CD4-positive, alpha-beta T cell (primary cell): ENCODE results near the gene ARHGEF39. TPM values are rescaled to one million over a fixed set of nuclear protein-coding genes. Genes with fewer than 3 reads are reported as not detected.

Source experiments
- ATAC-seq: fragments of 200-7000 bp; cut with Tn5 transposase; one replicate; pipeline ENCODE4 v1.10.0; 2022; ENCODE audit warnings: mild to moderate bottlenecking; ENCODE audit not compliant: poor library complexity
- CTCF ChIA-PET: fragments of 350-600 bp; sonication (Branson Sonifier 250); formaldehyde crosslinking; loops from one replicate; lab custom pipeline; 2021; ENCODE audit warnings: antibody characterized with exemption, inconsistent platforms; lab: Charles Lee
- POLR2A ChIA-PET: fragments of 350-600 bp; sonication (Branson Sonifier 250); formaldehyde crosslinking; loops from one replicate; lab custom pipeline; 2021; ENCODE audit warnings: antibody characterized with exemption, inconsistent platforms; lab: Charles Lee
- DNase-seq, 14 experiments: peaks; one replicate each; pipeline ENCODE4 v3.0.0-alpha.2; 2013 to 2020; ENCODE audit warnings: mixed read lengths in 2 of 14
- H3K27ac ChIP-seq, 2 donors: one replicate each; pipeline versions ENCODE4 v1.5.1 to v1.7.0; 2013; ENCODE audit warnings: low read length in 2 of 2, low read depth in 1 of 2, mild to moderate bottlenecking in 1 of 2
- H3K27me3 ChIP-seq, 2 experiments: 1 replicate in 1 of 2; 2 replicates in 1 of 2; pipeline versions ENCODE4 v1.6.1 to v1.7.0; 2013; ENCODE audit warnings: low read length in 2 of 2, control low read depth in 1 of 2, mild to moderate bottlenecking in 1 of 2, moderate library complexity in 1 of 2; ENCODE audit not compliant: insufficient read depth in 2 of 2, control insufficient read depth in 1 of 2
- H3K36me3 ChIP-seq: one replicate; pipeline ENCODE4 v1.6.1; 2013; ENCODE audit warnings: low read length, control low read depth; ENCODE audit not compliant: insufficient read depth
- H3K4me1 ChIP-seq: one replicate; pipeline ENCODE4 v1.6.1; 2013; ENCODE audit warnings: low read length, control low read depth; ENCODE audit not compliant: insufficient read depth
- H3K4me3 ChIP-seq: one replicate; pipeline ENCODE4 v1.5.1; 2013; ENCODE audit warnings: mild to moderate bottlenecking, low read length, moderate library complexity
- H3K9me3 ChIP-seq, 2 experiments: 1 replicate in 1 of 2; 2 replicates in 1 of 2; pipeline versions ENCODE4 v1.6.1 to v1.7.0; 2013; ENCODE audit warnings: low read length in 2 of 2, mild to moderate bottlenecking in 2 of 2, control low read depth in 1 of 2, moderate library complexity in 1 of 2; ENCODE audit not compliant: control insufficient read depth in 1 of 2, insufficient read depth in 1 of 2
- H3K27ac Mint-ChIP-seq: one replicate; pipeline ENCODE4 v1.8.0; 2020; ENCODE audit warnings: mixed read lengths
- H3K27me3 Mint-ChIP-seq: one replicate; pipeline ENCODE4 v1.8.0; 2021; ENCODE audit warnings: mixed read lengths
- H3K36me3 Mint-ChIP-seq: one replicate; pipeline ENCODE4 v1.8.0; 2021; ENCODE audit warnings: low read depth, mixed read lengths
- H3K4me1 Mint-ChIP-seq: one replicate; pipeline ENCODE4 v1.8.0; 2021; ENCODE audit warnings: low read depth, mixed read lengths
- H3K4me3 Mint-ChIP-seq: one replicate; pipeline ENCODE4 v1.8.0; 2020; ENCODE audit warnings: mild to moderate bottlenecking, mixed read lengths
- H3K9me3 Mint-ChIP-seq: one replicate; pipeline ENCODE4 v1.8.0; 2020; ENCODE audit warnings: mixed read lengths
- CTCF ChIP-seq: fragments of 200-600 bp; IDR thresholded peaks from one replicate; pipeline ENCODE4 v1.8.0; 2022; ENCODE audit warnings: antibody characterized with exemption, mild to moderate bottlenecking
- intact Hi-C, 2 experiments: fragments of 100-400 bp; cut with DNase I in 1 of 2; cut with micrococcal nuclease in 1 of 2; formaldehyde crosslinking; loops; one replicate each; pipeline versions ENCODE4 v1.15.1 to v1.9.0; 2023 to 2025; cut with DNase I, micrococcal nuclease
- total RNA-seq, 174 experiments: library from RNA in 2 of 174; stranded (reverse) in 2 of 174; gene quantifications; one replicate each; pipeline ENCODE4 v1.2.3 and lab custom pipeline; 2021 to 2026

ARHGEF39 gene
- total RNA-seq, 2 experiments from 2014 or later = 0.08 to 0.17 TPM

GRCh38 chr9:35686222-35687203 lies 21.5 kb upstream of the ARHGEF39 start:
- Histone ChIP-seq H3K4me3 (no peak overlapping the region), H3K27ac (no peak overlapping the region), H3K27me3 (no peaks in the 10 kb centered on the region), H3K4me1 (peaks cover 23% of the 10 kb centered on the region), H3K9me3 (no peaks in the 10 kb centered on the region), H3K36me3 (no peaks in the 10 kb centered on the region)
- Mint-ChIP-seq H3K27me3 (no peaks in the 10 kb centered on the region), H3K36me3 (no peaks in the 10 kb centered on the region), H3K27ac (no peak overlapping the region), H3K4me1 (peaks cover 22% of the 10 kb centered on the region), H3K9me3 (no peaks in the 10 kb centered on the region), H3K4me3 (no peak overlapping the region)
- ChIA-PET POLR2A (interaction anchor here (2.0 kb wide), 1 partner anchor 10 kb away, joined by 5 read pairs; no protein-coding TSS in a partner anchor), CTCF (interaction anchor here (1.8 to 3.5 kb wide), 2 partner anchors 10 to 11 kb away, joined by 14 to 17 read pairs; no protein-coding TSS in a partner anchor)
- no peak for TF ChIP-seq CTCF
- no peak for DNase-seq
- no peak for ATAC-seq
- intact Hi-C loops = no loop called here

- H3K4me1 Mint-ChIP-seq = peaks cover 13% of the 10 kb centered on the region
- peaks cover 17% of the 10 kb centered on the region for H3K4me1 ChIP-seq
- ATAC-seq (no peak), DNase-seq (no peak)
- TF ChIP-seq CTCF = no peak
- CTCF ChIA-PET = interaction anchor here (3.5 kb wide), 1 partner anchor 11 kb away, joined by 17 read pairs; no protein-coding TSS in a partner anchor
- H3K27me3 ChIP-seq = no peaks in the 10 kb centered on the region
- H3K9me3 Mint-ChIP-seq = no peaks in the 10 kb centered on the region
- no peak overlapping the region for H3K27ac Mint-ChIP-seq
- H3K9me3 ChIP-seq = no peaks in the 10 kb centered on the region
- no peak overlapping the region for H3K4me3 ChIP-seq
- POLR2A ChIA-PET = interaction anchor here (2.0 kb wide), 1 partner anchor 11 kb away, joined by 5 read pairs; no protein-coding TSS in a partner anchor
- H3K36me3 Mint-ChIP-seq = no peaks in the 10 kb centered on the region
- intact Hi-C loops = loop anchor here in 1 of 2 experiments (2.0 kb wide), 1 partner anchor 17 kb away; no protein-coding TSS in a partner anchor
- no peaks in the 10 kb centered on the region for H3K27me3 Mint-ChIP-seq
- no peaks in the 10 kb centered on the region for H3K36me3 ChIP-seq
- no peak overlapping the region for H3K27ac ChIP-seq
- no peak overlapping the region for H3K4me3 Mint-ChIP-seq
Measured at GRCh38 chr9:35685506-35685905, 20.5 kb upstream of the ARHGEF39 start.

- no peak for TF ChIP-seq CTCF
- Mint-ChIP-seq H3K4me1 (peaks cover 13% of the 10 kb centered on the region), H3K9me3 (no peaks in the 10 kb centered on the region), H3K27me3 (no peaks in the 10 kb centered on the region), H3K4me3 (no peak overlapping the region), H3K36me3 (no peaks in the 10 kb centered on the region), H3K27ac (no peak overlapping the region)
- no peak for ATAC-seq
- Histone ChIP-seq H3K27me3 (no peaks in the 10 kb centered on the region), H3K36me3 (no peaks in the 10 kb centered on the region), H3K9me3 (no peaks in the 10 kb centered on the region), H3K4me3 (no peak overlapping the region), H3K4me1 (peaks cover 12% of the 10 kb centered on the region), H3K27ac (no peak overlapping the region)
- POLR2A ChIA-PET = interaction anchor here (2.0 kb wide), 1 partner anchor 12 kb away, joined by 5 read pairs; no protein-coding TSS in a partner anchor
- no peak for DNase-seq
- CTCF ChIA-PET = interaction anchor here (3.5 kb wide), 1 partner anchor 12 kb away, joined by 17 read pairs; no protein-coding TSS in a partner anchor
- intact Hi-C loops = loop anchor here in 1 of 2 experiments (2.0 kb wide), 1 partner anchor 16 kb away; no protein-coding TSS in a partner anchor
Measured at GRCh38 chr9:35684921-35685320, 19.9 kb upstream of the ARHGEF39 start.
